Calu3 (cell line): Measurements from ENCODE around the gene NUP188. TPM values are rescaled to one million over a fixed set of nuclear protein-coding genes. Genes with fewer than 3 reads are reported as not detected.
"Not testable (repeated sequence)": the region's sequence is repeated elsewhere in the genome, so short reads cannot be mapped to it uniquely, and the experiment has no call there.

Source experiments
- BruUV-seq: library from RNA; stranded (reverse); fragments of 400-500 nt; replicated peaks from 2 replicates; lab custom pipeline; 2021; lab: Mats Ljungman, UMichigan
- CTCF ChIA-PET: fragments of 300-600 bp; sonication (Branson Sonifier 250); formaldehyde crosslinking; loops from one replicate; lab custom pipeline; 2022; ENCODE audit warnings: antibody characterized with exemption; lab: Charles Lee
- DNase-seq: peaks from one replicate; pipeline ENCODE4 v3.0.0; 2022
- H3K27ac Mint-ChIP-seq: one replicate; pipeline ENCODE4 v1.8.0; 2022; ENCODE audit warnings: mixed read lengths; ENCODE audit not compliant: unreplicated experiment
- H3K27me3 Mint-ChIP-seq: one replicate; pipeline ENCODE4 v1.8.0; 2022; ENCODE audit warnings: mixed read lengths; ENCODE audit not compliant: unreplicated experiment
- H3K36me3 Mint-ChIP-seq: one replicate; pipeline ENCODE4 v1.8.0; 2022; ENCODE audit warnings: mild to moderate bottlenecking, moderate library complexity, mixed read lengths; ENCODE audit not compliant: insufficient read depth, unreplicated experiment
- H3K4me1 Mint-ChIP-seq: one replicate; pipeline ENCODE4 v1.8.0; 2022; ENCODE audit warnings: mild to moderate bottlenecking, low read depth, mixed read lengths; ENCODE audit not compliant: unreplicated experiment
- H3K4me3 Mint-ChIP-seq: one replicate; pipeline ENCODE4 v1.8.0; 2022; ENCODE audit warnings: mild to moderate bottlenecking, low read depth, moderate library complexity, mixed read lengths; ENCODE audit not compliant: unreplicated experiment
- H3K9me3 Mint-ChIP-seq: one replicate; pipeline ENCODE4 v1.8.0; 2022; ENCODE audit warnings: low read depth, mixed read lengths; ENCODE audit not compliant: unreplicated experiment
- CTCF ChIP-seq: fragments of 200-600 bp; IDR thresholded peaks from one replicate; pipeline ENCODE4 v1.8.0; 2022; ENCODE audit warnings: antibody characterized with exemption; ENCODE audit not compliant: unreplicated experiment
- intact Hi-C: fragments of 100-400 bp; cut with micrococcal nuclease; formaldehyde crosslinking; loops from one replicate; pipeline ENCODE4 v1.10.0; 2022; ENCODE audit not compliant: unreplicated experiment
- total RNA-seq: library from RNA; stranded (reverse); gene quantifications from 2 replicates; pipeline ENCODE4 v1.2.3, GENCODE V29; 2022

The NUP188 gene
- total RNA-seq, 1 experiment from 2014 or later: 34.3 TPM

GRCh38 chr9:128999581-129000206, 52.2 kb downstream of the NUP188 start:
- Mint-ChIP-seq H3K4me3 (no peak overlapping the region), H3K36me3 (peaks cover 60% of the 10 kb centered on the region), H3K27ac (no peak overlapping the region), H3K27me3 (no peaks in the 10 kb centered on the region), H3K4me1 (no peaks in the 10 kb centered on the region), H3K9me3 (no peaks in the 10 kb centered on the region)
- no TSS peak for BruUV-seq
- CTCF ChIA-PET: no interaction called here
- TF ChIP-seq CTCF: no peak
- intact Hi-C loops: no loop called here
- no peak for DNase-seq

DNA sequence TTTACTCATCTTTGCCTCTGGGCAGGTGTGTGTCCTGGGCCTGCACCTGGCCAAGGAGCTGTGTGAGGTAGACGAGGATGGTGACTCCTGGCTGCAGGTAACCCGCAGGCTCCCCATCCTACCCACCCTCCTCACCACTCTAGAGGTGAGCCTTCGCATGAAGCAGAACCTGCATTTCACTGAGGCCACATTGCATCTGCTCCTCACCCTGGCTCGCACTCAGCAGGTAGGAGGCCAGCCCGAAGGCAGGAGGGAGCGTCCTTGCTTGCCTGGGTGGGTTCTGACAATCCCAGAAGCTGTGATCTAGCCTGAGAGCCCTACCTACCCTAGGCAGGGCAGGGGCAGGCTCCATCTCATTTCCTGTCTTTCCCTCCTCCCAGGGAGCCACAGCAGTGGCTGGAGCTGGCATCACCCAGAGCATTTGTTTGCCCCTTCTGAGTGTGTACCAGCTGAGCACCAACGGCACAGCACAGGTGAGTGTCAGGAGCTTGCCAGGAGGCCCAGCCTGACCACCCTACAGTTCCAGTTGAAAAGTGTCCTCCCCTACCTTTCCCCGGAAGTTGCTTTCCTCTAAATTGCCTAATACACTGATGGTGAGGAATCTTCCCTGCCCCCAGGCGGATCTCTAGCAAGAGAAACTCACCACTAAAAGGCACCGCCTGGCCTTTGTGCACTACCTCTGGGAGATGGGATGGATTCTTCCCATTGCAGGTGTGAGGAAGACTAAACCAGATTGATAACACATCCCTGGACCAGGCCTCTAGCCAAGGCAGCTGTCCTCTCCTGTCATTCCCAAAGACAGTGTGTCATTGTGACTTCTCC, 54.2 kb downstream of the NUP188 start:
- CTCF ChIA-PET: no interaction called here
- Mint-ChIP-seq H3K36me3 (peaks cover 73% of the 10 kb centered on the region), H3K4me1 (no peaks in the 10 kb centered on the region), H3K27me3 (no peaks in the 10 kb centered on the region), H3K27ac (no peak overlapping the region), H3K9me3 (no peaks in the 10 kb centered on the region), H3K4me3 (no peak overlapping the region)
- BruUV-seq: no TSS peak
- intact Hi-C loops: no loop called here
- TF ChIP-seq CTCF: no peak
- no peak for DNase-seq

DNA sequence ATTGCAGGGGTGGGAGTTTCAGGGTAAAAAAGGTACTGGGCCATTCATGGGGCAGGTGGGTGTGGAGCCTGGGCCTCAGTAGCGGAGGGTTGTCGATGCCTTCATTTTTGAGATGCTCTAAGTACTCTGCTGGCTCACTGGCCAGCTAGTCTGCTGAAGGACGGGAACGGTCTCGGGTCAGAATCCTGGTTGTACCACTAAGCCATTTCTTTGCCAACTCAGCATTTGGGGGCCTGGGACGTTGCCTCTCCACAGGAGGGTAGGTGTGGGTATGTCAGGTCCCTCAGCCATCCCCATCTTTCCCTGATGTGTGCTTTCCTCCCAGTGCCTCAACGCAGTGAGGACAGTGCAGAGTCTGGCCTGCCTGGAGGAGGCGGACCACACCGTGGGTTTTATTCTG, 55.5 kb downstream of the NUP188 start:
- no peak for DNase-seq
- Mint-ChIP-seq H3K36me3 (peaks cover 74% of the 10 kb centered on the region), H3K27ac (no peak overlapping the region), H3K4me3 (no peak overlapping the region), H3K4me1 (no peaks in the 10 kb centered on the region), H3K9me3 (no peaks in the 10 kb centered on the region), H3K27me3 (no peaks in the 10 kb centered on the region)
- CTCF ChIA-PET: interaction anchor here (1.3 kb wide), 1 partner anchor 25 kb away, joined by 3 read pairs; the partner anchor contains the start of gene SH3GLB2
- intact Hi-C loops: no loop called here
- TF ChIP-seq CTCF: no peak
- no TSS peak for BruUV-seq

GRCh38 chr9:129004173-129004572, 56.7 kb downstream of the NUP188 start:
- H3K4me1 Mint-ChIP-seq, H3K27me3 Mint-ChIP-seq, H3K9me3 Mint-ChIP-seq, H3K4me3 Mint-ChIP-seq, intact Hi-C loops, DNase-seq, BruUV-seq, H3K27ac Mint-ChIP-seq: not testable (repeated sequence)
- peaks cover 68% of the 10 kb centered on the region for H3K36me3 Mint-ChIP-seq
- CTCF ChIA-PET: interaction anchor here (0.6 to 1.8 kb wide), 4 partner anchors 24 to 1213 kb away, joined by 3 to 5 read pairs (median 5); partner anchors contain the start of gene SH3GLB2
